Mammary epithelial cell (primary cell): ENCODE data around the gene SCCPDH.

ENCODE experiments used
- CTCF ChIP-seq, 2 donors: IDR thresholded peaks in 1 of 2; conservative IDR thresholded peaks in 1 of 2; 2 replicates each; pipeline ENCODE4 v1.5.1; 2011 to 2012; ENCODE audit warnings: inconsistent platforms in 2 of 2, low read length in 2 of 2, mild to moderate bottlenecking in 2 of 2, control low read depth in 1 of 2, low read depth in 1 of 2; ENCODE audit not compliant: insufficient read depth in 1 of 2; ENCODE audit errors: extremely low read depth in 1 of 2
- EZH2 ChIP-seq: IDR thresholded peaks from 2 replicates; pipeline ENCODE4 v1.6.1; 2012; ENCODE audit warnings: low read length, inconsistent platforms, borderline replicate concordance

- TF ChIP-seq CTCF (conservative IDR thresholded peaks at IDR 0.05 in 1 of 2, IDR thresholded peaks at IDR 0.05 in 1 of 2; ENCODE audit: extremely low read depth in 1 of 2, insufficient read depth in 1 of 2, low read depth in 1 of 2, low read length in 2 of 2) (no peak), EZH2 (no peak)
Observed at GRCh38 chr1:246683521-246683920, 40.7 kb upstream of the SCCPDH start.
